ENCODE data around the gene ZNF341. TPM values are rescaled to one million over a fixed set of nuclear protein-coding genes. Genes with fewer than 3 reads are reported as not detected.

The ZNF341 gene
- total RNA-seq, 1 donor from 2014 or later, result 1.3 TPM

DNA sequence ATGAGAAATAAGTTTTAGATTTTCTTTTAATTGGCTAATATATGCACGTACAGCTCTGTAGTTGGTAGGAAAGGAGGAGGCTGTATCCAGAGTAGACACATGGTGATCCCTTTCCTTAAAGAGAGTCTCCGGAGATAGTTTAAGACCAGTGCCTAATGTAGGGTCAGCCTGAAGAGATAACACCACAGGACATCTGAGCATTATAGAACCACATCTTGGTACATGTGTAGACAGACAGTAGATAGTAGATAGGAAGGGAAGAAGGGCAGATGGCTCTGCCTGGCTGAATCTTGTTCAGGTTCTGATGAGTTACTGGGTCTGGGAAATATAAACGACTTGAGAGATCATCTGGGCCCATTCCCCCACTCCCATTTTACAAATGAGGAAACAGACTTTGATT is 97.8 kb downstream of the ZNF341 start:
- intact Hi-C loops (cut with DNase I), result no loop called here

DNA sequence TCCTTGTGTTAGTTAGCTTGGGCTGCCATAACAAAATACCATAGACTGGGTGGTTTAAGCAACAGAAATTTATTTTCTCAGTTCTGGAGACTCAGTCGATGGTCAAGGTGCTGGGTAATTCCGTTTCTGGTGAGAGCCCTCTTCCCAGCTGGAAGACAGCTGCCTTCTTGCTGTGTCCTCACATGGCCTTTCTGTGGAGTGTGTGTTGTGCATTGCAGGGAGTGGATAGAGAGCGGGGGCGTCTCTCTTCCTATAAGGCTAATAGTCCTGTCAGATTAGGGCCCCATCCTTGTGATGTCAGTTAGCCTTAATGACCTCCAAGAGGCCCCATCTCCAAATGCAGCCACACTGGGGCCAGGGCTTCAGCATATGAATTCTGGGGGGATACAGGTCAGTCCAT is 98.6 kb downstream of the ZNF341 start:
- DNase-seq (ENCODE audit: low spot score), result no peak
- intact Hi-C loops (cut with DNase I), result no loop called here

More for the DNA sequence above, 97.8 kb downstream of the ZNF341 start:
- DNase-seq (ENCODE audit: low spot score), result no peak

DNA sequence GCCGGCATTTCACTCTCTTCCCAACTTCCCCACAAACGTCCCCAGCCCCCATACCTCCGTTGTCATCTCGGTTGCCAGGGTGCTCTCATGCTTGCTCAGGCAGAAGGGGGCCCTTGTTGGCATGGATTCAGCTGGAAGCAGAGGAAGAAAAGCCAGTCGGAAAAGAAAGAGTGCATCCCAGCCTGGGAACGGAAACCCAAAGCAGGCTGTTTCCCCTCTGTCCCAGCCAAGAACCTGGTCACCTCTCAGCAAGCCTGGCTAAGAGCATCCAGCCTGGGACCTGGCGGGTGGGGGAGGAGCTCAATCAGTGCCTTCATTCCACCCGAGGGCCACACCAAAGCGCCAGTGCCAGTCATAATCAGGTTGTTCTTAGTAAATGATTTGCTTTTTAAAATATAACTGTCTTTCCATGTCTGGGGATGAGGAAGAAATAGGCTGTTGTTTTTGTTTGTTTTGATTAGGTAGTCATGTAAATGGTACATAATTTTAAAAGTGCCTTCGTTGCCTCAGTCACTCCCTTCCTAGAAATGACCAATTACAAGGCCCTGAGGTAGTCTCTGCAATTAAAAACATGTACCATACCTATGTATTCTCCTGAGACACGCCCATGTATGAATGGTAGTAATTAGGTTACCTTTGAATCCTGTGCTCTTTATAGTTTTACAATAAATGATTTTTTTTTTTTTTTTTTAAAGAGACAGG is 100.5 kb downstream of the ZNF341 start:
- no peak for DNase-seq (ENCODE audit: low spot score)
- intact Hi-C loops (cut with DNase I), result no loop called here

DNA sequence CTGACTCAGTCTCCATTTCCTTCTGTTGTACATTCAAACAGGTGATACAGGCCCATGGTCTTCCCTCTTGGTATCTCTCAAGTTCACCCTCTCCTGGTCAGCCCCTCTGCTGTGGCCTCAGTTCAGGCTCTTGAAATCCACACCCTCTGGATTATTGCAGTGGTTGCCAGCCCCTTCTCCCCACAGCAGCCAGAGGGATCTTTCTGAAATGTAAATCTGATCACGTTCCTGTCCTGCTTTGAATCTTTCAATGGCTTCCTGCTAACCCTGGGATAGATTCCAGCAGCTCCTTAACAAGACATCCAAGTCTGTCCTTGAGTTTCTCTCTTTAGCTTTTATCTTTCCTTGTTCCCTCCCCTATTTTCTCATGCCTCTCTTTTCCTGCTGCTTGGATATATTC is 101.5 kb downstream of the ZNF341 start:
- intact Hi-C loops (cut with DNase I), result no loop called here
- DNase-seq (ENCODE audit: low spot score), result no peak

DNA sequence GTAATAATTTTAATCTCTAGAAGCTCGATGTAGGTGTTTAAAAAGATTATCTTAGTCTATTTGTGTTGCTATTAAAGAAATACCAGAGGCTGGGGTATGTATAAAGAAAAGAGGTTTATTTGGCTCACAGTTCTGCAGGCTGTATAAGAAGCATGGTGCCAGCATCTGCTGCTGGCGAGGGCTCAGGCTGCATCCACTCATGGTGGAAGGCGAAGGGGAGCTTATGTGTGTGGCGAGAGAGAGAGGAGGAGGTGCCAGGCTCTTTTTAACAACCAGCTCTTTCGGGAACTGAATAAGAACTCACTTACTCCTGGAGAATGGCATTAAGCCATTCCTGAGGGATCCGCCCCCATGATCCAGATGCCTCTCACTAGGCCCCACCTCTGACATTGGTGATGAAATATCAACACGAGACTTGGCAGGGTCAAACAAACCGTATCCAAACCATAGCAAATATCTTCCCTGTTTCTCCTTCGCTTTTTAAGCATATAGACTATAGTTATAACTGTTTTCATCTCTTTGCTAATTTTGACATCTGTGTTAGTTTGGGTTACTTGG is 103.9 kb downstream of the ZNF341 start:
- intact Hi-C loops (cut with DNase I), result no loop called here
- DNase-seq (ENCODE audit: low spot score), result no peak

DNA sequence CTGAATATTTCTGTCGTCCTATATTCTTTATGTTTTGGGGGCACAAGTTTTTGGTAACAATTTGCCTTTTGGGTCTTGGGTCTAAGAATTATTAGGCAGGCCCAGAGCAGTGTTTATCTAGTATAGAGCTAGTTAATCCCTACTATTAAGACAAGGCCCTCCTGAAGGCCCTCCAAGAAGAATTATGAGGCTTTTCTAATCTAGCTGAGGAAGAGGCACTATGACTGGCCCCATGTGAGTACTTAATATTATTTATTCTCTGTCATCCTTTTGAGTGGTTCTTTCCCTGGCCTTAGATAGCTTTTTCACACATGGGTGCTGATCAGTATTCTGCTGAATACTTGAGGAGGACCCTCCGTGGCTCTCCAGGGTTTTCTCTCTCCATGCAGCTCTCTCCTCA is 104.5 kb downstream of the ZNF341 start:
- intact Hi-C loops (cut with DNase I), result no loop called here
- no peak for DNase-seq (ENCODE audit: low spot score)

DNA sequence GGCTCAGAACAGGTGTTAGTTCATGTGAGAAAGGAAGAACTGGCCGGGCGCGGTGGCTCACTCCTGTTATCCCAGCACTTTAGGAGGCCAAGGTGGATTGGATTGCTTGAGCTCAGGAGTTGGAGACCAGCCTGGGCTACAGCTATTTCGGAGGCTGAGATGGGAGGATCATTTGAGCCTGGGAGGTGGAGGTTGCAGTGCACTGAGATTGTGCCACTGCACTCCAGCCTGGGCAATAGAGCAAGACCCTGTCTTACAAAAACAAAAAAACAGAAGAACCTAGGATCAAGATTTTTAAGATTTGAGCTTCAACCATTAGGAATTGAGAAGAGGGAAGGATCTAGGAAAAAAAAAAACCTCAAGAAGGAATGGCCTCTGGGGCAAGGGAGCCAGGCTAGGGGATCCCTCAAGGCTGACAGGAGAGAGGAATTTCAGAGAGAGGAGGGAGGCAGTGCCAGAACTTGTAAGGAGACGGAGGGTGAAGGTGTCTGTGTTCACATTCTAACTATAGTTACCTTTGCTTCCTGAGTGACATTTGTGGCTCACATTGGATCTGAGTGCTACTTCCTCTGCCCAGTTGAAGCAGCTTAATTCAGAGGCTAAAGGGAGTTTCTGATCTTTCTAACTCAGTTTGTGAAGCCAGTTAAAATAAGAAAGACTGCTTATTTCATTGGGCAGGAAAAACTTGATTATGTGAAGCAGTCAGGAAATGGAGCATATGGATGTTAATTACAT is 105.5 kb downstream of the ZNF341 start:
- intact Hi-C loops (cut with DNase I), result no loop called here
- DNase-seq (ENCODE audit: low spot score), result no peak

DNA sequence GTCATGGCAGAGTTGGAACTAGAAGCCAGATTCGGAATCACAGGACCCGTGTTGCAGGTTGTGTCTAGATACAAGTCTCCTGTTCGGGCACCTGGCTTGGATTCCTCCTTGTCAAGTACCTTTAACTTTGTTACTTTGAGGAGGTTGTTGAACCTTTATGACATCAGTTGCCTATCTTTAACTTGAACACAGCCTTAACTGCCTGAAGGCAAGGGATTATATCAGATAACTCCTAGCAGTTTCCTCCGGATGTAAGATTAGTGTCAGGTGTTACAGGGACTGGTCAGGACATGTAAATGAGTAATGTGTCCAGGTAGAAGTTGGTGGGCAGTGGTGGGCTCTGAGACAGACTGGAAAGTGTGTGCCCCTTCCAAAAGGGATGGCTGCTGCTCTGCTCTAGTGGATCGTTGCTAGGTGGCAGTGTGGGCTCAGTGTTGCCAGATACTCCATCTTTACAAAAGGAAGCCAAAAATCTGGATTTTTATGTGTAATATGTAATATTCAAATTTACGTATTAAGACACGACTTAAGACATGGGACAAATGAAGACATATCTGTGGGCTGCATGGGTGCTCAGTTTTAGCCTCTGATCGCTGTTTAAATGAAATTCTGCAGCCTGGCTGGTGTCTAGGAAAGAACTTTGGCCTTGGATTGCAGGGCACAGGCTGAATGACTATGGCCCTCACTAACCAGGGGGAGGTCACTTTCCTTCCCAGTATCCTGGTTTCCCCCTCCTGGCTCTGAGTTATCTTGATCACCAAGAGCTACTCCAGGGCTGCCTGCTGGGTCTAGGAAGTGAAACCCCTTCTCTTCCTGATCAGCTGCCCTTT is 106.5 kb downstream of the ZNF341 start:
- intact Hi-C loops (cut with DNase I), result no loop called here
- DNase-seq (ENCODE audit: low spot score), result no peak

DNA sequence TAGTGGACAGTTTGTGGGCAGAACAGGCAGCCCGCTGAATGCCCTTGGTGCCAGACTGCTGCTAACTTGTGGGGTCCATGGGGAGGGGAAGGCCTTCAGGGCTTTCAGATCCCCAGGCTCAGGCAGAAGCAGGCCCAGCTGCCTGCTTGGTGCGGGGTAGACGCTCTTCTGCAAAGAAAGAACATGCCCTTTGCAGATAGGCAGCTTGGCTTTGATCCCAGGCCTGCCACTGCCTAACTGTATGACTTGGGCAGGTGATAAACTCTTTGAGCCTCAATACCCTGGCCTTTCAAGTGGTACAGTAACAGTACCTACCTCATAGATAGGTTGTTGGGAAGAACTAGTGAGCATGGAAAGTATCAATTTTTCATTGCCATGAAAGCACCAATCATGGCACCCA is 107.8 kb downstream of the ZNF341 start:
- intact Hi-C loops (cut with DNase I), result no loop called here
- no peak for DNase-seq (ENCODE audit: low spot score)

DNA sequence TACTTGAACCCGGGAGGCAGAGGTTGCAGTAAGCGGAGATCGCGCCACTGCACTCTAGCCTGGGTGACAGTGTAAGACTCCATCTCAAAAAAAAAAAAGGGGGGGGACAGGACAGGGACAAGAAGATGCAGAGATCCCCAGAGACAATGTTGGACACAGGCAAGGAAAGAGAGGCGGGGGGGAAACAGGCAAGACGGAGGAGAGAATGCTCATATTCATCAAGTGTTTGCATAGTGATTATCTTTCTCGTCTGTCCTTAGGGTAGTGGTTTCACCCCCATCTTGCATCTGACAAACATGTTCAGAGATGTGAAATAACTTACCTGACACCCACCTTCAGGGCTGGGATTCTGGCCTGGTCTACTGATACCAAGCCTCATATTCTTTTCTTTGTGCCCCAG is 108.4 kb downstream of the ZNF341 start:
- DNase-seq (ENCODE audit: low spot score), result no peak
- intact Hi-C loops (cut with DNase I), result loop anchor here (5.0 kb wide), 1 partner anchor 48 kb away; no protein-coding TSS in a partner anchor

DNA sequence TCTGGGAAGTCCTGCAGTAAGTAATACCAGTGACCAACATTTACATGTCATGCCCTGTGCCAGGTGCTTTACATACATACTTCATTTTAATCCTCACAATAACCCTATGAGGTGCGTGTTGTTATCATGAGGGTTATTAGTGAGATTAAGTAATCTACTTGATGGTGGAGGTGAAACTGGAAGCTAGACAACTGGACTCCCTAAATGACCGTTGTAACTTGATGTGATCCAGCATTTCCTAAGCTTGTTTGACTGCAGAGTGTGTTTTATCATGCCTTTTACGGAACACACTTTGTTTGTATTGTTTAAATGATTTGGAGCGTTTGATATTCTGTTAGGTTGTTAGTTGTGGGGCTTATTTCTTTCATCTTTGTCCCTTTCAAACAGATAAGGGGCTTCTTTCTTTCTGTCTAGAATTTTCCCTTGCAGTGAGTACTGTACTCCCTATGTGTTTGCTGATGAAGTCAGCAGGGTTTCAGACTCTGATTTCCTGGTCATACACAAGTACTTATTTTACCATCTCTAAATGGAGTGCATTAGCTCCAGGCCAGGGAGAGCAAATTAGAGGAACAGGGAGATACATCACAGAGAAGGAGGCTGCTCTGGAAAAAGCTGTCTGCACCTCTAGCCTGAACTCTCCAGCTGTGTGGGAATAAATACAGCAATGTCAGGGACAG is 109.1 kb downstream of the ZNF341 start:
- intact Hi-C loops (cut with DNase I), result loop anchor here (5.0 kb wide), 1 partner anchor 49 kb away; no protein-coding TSS in a partner anchor
- DNase-seq (ENCODE audit: low spot score), result no peak

DNA sequence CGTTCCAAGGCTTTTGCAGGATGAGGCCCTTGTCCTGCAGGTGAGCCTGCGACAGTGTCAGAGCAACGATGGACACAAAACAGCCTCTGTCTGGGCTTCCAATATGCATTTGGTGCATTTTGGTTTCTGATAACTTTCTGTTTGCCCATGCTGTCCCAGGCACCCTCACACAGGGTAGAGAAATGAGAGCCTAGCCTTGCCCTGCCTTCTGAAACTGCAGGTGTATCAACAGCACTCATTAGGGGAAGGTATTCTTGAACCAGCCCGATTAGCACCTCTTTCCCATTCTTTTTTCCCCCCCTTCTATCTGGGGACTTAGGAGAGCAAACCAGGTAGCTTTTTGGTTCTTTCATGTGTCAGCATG is 109.6 kb downstream of the ZNF341 start:
- intact Hi-C loops (cut with DNase I), result loop anchor here (5.0 kb wide), 1 partner anchor 49 kb away; no protein-coding TSS in a partner anchor
- DNase-seq (ENCODE audit: low spot score), result no peak

Other genes with a start within 250 kb of the ZNF341 start
- 11.2 TPM for gene CBFA2T2, start 241.9 kb upstream of the ZNF341 start, total RNA-seq
- gene C20orf144, start 69.7 kb upstream of the ZNF341 start, total RNA-seq, result not detected
- 0.46 TPM for gene ACTL10, start 65.1 kb upstream of the ZNF341 start, total RNA-seq
- 77.0 TPM for gene NECAB3, start 57.6 kb upstream of the ZNF341 start, total RNA-seq
- gene E2F1, start 45.6 kb upstream of the ZNF341 start, total RNA-seq, result 2.3 TPM
- gene PXMP4, start 11.7 kb upstream of the ZNF341 start, total RNA-seq, result 8.9 TPM
- gene CHMP4B, start 79.4 kb downstream of the ZNF341 start, total RNA-seq, result 101 TPM

Data from cardiac septum (tissue), 1 donor.